PC-3 (cell line): Measurements from ENCODE around the gene NEUROG1. TPM values are rescaled to one million over a fixed set of nuclear protein-coding genes. Genes with fewer than 3 reads are reported as not detected.

Experiments
- ATAC-seq: fragments of 200-7000 bp; cut with Tn5 transposase; 2 replicates; pipeline ENCODE4 v1.9.1; 2020; ENCODE audit warnings: mild to moderate bottlenecking, moderate library complexity
- BruUV-seq: library from RNA; stranded (reverse); fragments of 400-500 nt; replicated peaks from 2 replicates; lab custom pipeline; 2021; lab: Mats Ljungman, UMichigan
- CTCF ChIA-PET: fragments of 300-600 bp; sonication (Branson Sonifier 250); formaldehyde crosslinking; loops from one replicate; lab custom pipeline; 2022; ENCODE audit warnings: antibody characterized with exemption; lab: Charles Lee
- POLR2A ChIA-PET: fragments of 300-600 bp; sonication (Branson Sonifier 250); formaldehyde crosslinking; loops from one replicate; lab custom pipeline; 2022; ENCODE audit warnings: antibody characterized with exemption; ENCODE audit not compliant: unreplicated experiment; lab: Charles Lee
- DNase-seq: peaks from one replicate; pipeline ENCODE4 v3.0.0-alpha.2; 2015
- H2AFZ ChIP-seq: fragments of 300-600 bp; sonication (generic); 2 replicates; pipeline ENCODE4 v1.6.0; 2016; ENCODE audit warnings: antibody characterized with exemption, low read length
- H3F3A ChIP-seq: fragments of 300-600 bp; sonication (generic); one replicate; pipeline ENCODE4 v1.6.0; 2017; ENCODE audit warnings: antibody characterized with exemption, low read length, control low read depth, mild to moderate bottlenecking; ENCODE audit not compliant: unreplicated experiment
- H3K27ac ChIP-seq: fragments of 300-600 bp; sonication (generic); 2 replicates; pipeline ENCODE4 v1.5.1; 2016; ENCODE audit warnings: mild to moderate bottlenecking, low read length
- H3K27me3 ChIP-seq: fragments of 300-600 bp; sonication (generic); 2 replicates; pipeline ENCODE4 v1.6.1; 2016; ENCODE audit warnings: low read length, mixed read lengths
- H3K36me3 ChIP-seq: fragments of 300-600 bp; sonication (generic); 2 replicates; pipeline ENCODE4 v1.6.1; 2016; ENCODE audit warnings: low read depth, mixed run types, low read length, mixed read lengths
- H3K4me1 ChIP-seq: fragments of 300-600 bp; sonication (generic); 2 replicates; pipeline ENCODE4 v1.5.1; 2016; ENCODE audit warnings: low read length; ENCODE audit not compliant: insufficient read depth
- H3K4me2 ChIP-seq: fragments of 300-600 bp; sonication (generic); 2 replicates; pipeline ENCODE4 v1.6.0; 2016; ENCODE audit warnings: low read length
- H3K4me3 ChIP-seq: fragments of 300-600 bp; sonication (generic); 2 replicates; pipeline ENCODE4 v1.5.1; 2016; ENCODE audit warnings: mild to moderate bottlenecking, low read length, mixed read lengths
- H3K79me2 ChIP-seq: fragments of 300-600 bp; sonication (generic); 2 replicates; pipeline ENCODE4 v1.6.1; 2017; ENCODE audit warnings: low read length, mixed read lengths
- H3K9ac ChIP-seq: fragments of 300-600 bp; sonication (generic); 2 replicates; pipeline ENCODE4 v1.6.0; 2016; ENCODE audit warnings: mild to moderate bottlenecking, low read length
- H3K9me2 ChIP-seq: fragments of 300-600 bp; sonication (generic); replicated peaks from 2 replicates; pipeline ENCODE4 v1.6.1; 2016; ENCODE audit warnings: mixed run types, low read length, mixed read lengths
- H3K9me3 ChIP-seq: fragments of 300-600 bp; sonication (generic); 2 replicates; pipeline ENCODE4 v1.6.1; 2016; ENCODE audit warnings: low read length, mixed read lengths
- H4K20me1 ChIP-seq: fragments of 300-600 bp; sonication (generic); 2 replicates; pipeline ENCODE4 v1.6.1; 2016; ENCODE audit warnings: low read length, mixed read lengths
- EZH2 ChIP-seq: fragments of 300-600 bp; sonication (generic); IDR thresholded peaks from one replicate; pipeline ENCODE4 v1.6.1; 2017; ENCODE audit warnings: antibody characterized with exemption, mild to moderate bottlenecking, low read length; ENCODE audit not compliant: unreplicated experiment
- EZH2phosphoT487 ChIP-seq: fragments of 300-600 bp; sonication (generic); IDR thresholded peaks from 2 replicates; pipeline ENCODE4 v1.6.1; 2018; ENCODE audit warnings: mild to moderate bottlenecking, antibody characterized with exemption, low read length, borderline replicate concordance
- intact Hi-C: fragments of 100-400 bp; cut with micrococcal nuclease; formaldehyde crosslinking; loops from 2 replicates; pipeline ENCODE4 v1.9.0; 2023
- total RNA-seq: library from RNA; depleted of rRNA; stranded (reverse); fragments of >200 nt; gene quantifications from 2 replicates; pipeline ENCODE4 v1.2.3, GENCODE V29; 2014
- TF ChIP-seq, protein P1 (sequence below): fragments of 300-600 bp; sonication (generic); conservative IDR thresholded peaks from 2 replicates; pipeline ENCODE4 v1.5.1; 2017; ENCODE audit warnings: antibody characterized with exemption, low read depth, mild to moderate bottlenecking, low read length

Gene NEUROG1
- total RNA-seq, 1 experiment from 2014 or later: not detected

DNA sequence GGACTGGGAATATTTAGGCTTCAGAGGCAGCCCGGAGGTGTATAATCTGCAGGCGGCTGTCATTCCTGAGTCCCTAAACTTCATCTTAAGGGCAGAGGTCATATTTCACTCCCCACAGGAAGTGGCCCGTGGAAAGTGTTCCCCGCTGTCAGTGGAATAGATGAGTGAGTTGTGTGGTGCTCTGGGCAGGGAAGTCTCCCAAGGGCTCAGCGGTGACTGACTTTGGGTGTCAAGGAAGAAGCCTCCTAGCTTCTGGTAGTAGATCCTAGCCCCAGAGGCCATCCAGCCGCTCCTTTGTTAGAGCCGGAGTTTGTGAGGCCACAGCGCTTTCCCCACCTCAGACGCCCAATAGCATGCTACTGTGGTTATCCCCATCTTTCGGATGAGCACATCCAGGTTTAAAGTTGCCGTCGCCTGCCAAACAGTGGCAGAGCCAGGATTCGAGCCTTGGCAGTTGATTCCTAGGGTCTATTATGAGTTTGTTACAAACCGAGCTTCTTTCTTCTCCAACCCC, 44.7 kb downstream of the NEUROG1 start:
- Histone ChIP-seq H3K4me2 (no peak overlapping the region), H3K9me3 (no peaks in the 10 kb centered on the region), H3K27ac (no peak overlapping the region), H3K4me3 (no peak overlapping the region), H2AFZ (no peak overlapping the region), H3K36me3 (no peaks in the 10 kb centered on the region), H3K79me2 (no peaks in the 10 kb centered on the region), H3F3A (no peaks in the 10 kb centered on the region), H3K4me1 (peaks cover 47% of the 10 kb centered on the region), H3K27me3 (no peaks in the 10 kb centered on the region), H3K9me2 (no peaks in the 10 kb centered on the region), H4K20me1 (no peaks in the 10 kb centered on the region), H3K9ac (no peak overlapping the region)
- intact Hi-C loops: no loop called here
- CTCF ChIA-PET: no interaction called here
- POLR2A ChIA-PET: no interaction called here
- BruUV-seq: no TSS peak
- TF ChIP-seq EZH2: no peak
- no peak for TF ChIP-seq EZH2phosphoT487
- TF ChIP-seq, protein P1, sequence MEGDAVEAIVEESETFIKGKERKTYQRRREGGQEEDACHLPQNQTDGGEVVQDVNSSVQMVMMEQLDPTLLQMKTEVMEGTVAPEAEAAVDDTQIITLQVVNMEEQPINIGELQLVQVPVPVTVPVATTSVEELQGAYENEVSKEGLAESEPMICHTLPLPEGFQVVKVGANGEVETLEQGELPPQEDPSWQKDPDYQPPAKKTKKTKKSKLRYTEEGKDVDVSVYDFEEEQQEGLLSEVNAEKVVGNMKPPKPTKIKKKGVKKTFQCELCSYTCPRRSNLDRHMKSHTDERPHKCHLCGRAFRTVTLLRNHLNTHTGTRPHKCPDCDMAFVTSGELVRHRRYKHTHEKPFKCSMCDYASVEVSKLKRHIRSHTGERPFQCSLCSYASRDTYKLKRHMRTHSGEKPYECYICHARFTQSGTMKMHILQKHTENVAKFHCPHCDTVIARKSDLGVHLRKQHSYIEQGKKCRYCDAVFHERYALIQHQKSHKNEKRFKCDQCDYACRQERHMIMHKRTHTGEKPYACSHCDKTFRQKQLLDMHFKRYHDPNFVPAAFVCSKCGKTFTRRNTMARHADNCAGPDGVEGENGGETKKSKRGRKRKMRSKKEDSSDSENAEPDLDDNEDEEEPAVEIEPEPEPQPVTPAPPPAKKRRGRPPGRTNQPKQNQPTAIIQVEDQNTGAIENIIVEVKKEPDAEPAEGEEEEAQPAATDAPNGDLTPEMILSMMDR: no peak
- DNase-seq: no peak
- no peak for ATAC-seq

DNA sequence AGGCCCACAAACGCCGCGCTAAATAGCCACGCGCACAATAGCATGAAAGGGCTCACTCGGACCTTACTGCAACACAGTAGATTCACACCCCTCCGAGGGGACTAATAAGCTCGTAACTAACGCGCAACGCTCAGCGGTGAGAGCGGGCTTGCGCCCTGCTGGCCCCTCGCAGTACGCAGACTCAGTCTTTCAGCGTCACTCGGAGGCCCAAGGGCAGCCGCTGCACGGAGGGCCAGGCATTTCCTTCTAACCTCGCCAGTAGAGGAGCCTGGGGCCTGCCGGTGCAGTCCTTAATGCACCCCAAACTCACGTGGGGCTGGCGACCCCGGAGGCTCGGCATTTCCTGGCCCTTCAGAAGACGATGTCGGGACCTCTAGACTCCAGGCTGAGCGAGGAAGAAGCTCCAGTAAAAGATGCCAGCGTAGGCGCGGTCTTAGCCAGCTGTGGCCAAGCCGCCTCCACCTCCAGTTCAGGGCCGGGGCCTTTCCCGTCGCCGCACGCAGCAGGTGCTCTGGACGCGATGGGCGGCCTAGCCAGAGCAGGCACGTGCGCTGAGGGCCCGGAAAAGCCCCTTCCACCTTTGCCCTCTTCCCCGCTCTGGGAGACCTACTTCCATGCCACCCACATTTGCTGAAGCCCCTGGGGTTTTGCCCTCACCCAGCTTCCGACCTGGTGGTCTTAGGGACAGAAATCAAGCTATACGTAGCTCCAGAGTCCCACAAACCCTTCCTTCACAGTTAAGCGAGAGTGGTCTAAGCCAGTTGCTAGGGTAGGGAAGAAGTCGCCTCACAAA, 45.3 kb downstream of the NEUROG1 start:
- Histone ChIP-seq H3K4me1 (peaks cover 47% of the 10 kb centered on the region), H3F3A (no peaks in the 10 kb centered on the region), H3K36me3 (no peaks in the 10 kb centered on the region), H3K4me3 (no peak overlapping the region), H4K20me1 (no peaks in the 10 kb centered on the region), H3K9me3 (no peaks in the 10 kb centered on the region), H3K27me3 (no peaks in the 10 kb centered on the region), H3K79me2 (no peaks in the 10 kb centered on the region), H3K9me2 (no peaks in the 10 kb centered on the region), H3K9ac (no peak overlapping the region), H3K27ac (no peak overlapping the region), H2AFZ (no peak overlapping the region), H3K4me2 (no peak overlapping the region)
- CTCF ChIA-PET: no interaction called here
- intact Hi-C loops: no loop called here
- no TSS peak for BruUV-seq
- TF ChIP-seq EZH2 (no peak), EZH2phosphoT487 (no peak)
- TF ChIP-seq, protein P1: no peak
- ATAC-seq (no peak), DNase-seq (no peak)
- POLR2A ChIA-PET: no interaction called here
